DLD1 (cell line): ENCODE measurements around the gene SPATS2.
"Not testable (repeated sequence)": the region's sequence is repeated elsewhere in the genome, so short reads cannot be mapped to it uniquely, and the experiment has no call there.

Experiments
- in situ Hi-C: cut with HindIII; loops from 2 replicates; pipeline ENCODE4 v1.10.0; 2017; ENCODE audit warnings: low sequenced_read_pairs

Gene SPATS2

DNA sequence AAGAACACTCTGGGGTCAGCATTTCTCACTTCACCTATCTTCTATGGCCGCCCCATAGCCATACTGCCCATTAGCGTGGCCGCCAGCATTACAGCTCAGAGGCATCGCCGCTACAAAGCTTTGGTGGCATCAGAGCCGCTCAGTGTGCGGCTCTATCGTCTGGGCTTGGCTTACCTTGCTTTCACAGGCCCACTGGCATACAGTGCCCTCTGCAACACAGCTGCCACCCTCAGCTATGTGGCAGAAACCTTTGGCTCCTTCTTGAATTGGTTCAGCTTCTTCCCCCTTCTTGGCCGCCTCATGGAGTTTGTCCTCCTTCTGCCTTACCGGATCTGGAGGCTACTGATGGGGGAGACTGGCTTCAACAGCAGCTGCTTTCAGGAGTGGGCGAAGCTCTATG, 18.0 kb upstream of the SPATS2 start:
- in situ Hi-C loops = no loop called here

DNA sequence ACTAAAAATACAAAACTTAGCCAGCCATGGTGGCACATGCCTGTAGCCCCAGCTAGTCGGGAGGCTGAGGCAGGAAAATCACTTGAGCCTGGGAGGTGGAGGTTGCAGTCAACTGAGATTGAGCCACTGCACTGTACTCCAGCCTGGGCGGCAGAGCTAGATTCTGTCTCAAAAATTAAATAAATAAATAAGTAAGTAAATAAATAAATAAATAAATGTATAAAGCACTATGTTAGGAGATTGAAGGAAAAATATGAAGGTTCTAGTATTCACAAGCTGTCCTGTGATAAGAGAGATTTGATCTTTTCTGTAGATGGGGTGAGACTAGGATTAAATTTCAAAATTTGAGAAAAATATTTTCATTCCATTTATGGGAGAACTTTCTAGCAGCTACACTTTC, 14.9 kb upstream of the SPATS2 start:
- in situ Hi-C loops = no loop called here

DNA sequence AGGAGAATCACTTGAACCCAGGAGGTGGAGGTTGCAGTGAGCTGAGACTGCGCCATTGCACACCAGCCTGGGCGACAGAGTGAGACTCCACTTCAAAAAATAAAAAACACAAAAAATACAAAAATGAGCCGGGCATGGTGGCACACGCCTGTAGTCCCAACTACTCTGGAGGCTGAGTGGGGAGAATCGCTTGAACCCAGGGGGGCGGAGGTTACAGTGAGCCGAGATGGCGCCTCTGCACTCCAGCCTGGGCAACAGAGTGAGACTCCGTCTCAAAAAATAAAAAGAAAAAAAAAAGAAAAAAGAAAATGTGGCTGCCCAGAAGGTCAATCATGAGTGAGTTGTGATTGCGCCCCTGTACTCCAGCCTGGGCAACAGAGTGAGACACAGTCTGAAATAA, 11.3 kb upstream of the SPATS2 start:
- in situ Hi-C loops = no loop called here

DNA sequence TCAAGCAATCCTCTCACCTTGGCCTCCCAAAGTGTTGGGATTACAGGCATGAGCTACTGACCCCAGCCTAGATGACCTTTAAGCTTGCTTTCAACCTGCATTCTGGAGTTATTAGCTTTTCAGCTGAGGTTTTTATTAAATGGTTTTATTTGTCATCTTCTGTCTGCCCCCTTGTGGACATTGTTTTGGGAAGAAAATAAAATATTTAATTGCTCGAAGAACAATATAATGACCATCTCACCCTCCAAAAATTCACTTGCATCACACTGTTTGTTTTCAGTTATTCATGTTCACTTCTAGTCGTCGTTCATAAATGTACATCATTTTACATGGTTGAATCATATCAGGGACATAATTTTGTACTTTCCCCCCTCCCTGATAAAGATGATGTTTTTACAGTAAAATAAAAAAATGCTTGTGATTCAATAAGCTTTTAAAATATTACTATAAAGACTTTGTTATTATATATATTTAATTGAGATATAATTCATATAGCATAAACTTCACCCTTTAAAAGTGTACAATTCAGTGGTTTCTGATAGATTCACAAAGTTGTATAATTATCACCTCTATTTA, 10.1 kb upstream of the SPATS2 start:
- in situ Hi-C loops = no loop called here

DNA sequence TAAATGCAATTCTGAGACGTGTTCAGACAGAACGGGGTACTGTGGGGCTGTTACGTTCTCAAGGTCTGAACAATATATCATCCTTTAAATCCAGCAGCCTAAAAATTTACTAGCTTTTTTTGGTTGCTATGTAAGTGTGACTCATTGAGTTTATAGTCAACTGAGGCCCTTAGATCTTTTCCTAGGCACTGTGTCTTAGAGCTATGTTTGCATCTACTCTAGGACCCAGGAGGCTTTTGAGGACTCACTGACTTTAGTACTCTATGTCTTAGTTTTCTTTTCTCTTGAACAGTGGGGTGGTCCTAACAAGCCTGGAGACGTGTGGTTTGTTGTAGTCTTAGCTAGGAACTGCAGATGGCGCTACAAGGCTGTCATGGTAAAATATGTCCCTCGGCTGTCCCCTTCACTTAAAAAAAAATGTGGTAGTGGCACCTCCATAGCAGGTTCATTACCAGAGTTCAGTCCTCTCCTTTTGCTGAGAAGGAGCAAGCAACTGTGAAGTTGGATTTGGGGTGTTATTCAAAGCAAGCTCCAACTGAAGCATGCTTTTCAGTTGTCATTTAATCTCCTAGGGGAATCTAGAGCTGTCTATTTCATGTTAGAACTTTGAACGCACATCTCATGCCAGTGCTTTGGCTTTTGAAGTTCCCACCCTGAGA, 8.7 kb upstream of the SPATS2 start:
- in situ Hi-C loops = no loop called here

DNA sequence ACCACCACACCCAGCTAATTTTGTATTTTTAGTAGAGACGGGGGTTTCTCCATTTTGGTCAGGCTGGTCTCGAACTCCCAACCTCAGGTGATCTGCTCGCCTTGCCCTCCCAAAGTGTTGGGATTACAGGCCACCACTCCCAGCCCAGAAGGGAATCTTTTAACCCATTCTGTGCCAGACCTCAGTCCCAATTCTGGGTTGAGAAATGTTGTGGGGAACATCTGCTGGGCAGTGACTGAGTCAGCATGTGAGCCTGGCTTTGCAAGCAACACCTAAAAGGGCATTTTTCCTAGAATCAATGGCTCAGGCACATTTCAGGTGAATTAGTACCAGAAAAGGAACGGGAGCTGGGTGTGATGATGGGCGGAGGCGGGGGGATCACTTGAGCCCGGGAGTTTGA, 7.6 kb upstream of the SPATS2 start:
- in situ Hi-C loops = no loop called here

DNA sequence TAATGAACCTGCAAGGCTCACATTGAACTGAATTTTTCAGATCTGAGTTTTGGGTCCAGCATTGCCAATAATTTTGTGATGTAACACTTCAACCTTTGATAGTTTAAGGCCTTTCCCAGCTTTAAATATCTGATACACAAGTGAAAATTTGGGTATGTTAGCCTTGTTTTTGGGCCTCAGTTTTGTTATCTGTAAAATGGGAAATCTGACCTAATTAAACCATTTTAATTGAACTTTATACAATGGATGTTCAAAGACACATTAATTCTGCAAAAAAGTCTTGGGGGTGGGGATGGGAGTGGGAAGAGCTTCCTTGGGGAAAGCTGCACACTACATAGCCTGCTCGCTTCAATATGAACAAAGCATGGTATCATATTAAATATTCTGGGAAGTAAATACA, 5.2 kb upstream of the SPATS2 start:
- in situ Hi-C loops = no loop called here

DNA sequence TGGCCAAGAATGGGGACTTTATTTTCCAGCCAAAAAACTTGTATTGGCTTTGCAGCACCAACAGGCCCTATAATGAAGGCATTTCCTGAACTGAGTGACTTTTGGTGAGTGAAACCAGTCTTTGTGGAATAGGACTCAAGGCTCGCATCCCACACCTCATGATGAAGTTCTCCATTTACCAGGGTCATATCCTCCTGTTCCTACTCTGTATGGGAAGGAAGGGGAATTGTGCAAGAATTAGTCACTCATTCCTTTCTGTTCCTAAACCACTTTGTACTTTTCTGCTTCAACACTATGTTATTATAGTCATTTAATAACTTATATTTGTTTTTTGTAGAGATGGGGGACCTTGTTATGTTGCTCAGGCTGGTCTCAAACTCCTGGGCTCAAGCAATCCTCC, 2.3 kb upstream of the SPATS2 start:
- in situ Hi-C loops = loop anchor here (5.0 kb wide), 1 partner anchor 147 kb away; no protein-coding TSS in a partner anchor

DNA sequence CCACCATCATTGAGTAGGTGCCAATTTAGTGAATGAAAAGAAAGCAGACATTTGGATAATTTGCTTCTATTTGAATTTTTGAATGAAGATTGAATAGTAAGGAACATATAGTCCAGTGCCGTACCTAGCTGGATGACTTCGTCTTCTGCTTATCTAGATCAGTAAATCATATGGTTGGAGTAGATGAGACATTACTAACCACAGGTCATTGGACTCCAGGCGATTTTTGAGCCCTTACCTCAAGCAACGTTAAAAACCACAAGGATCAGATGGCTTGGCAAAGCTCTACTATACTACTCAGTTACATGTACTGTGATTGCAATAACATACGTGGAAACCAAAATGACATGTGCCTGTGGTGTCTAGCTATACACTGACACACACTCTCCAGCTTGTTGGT, 1.7 kb upstream of the SPATS2 start:
- in situ Hi-C loops = loop anchor here (5.0 kb wide), 1 partner anchor 147 kb away; no protein-coding TSS in a partner anchor

DNA sequence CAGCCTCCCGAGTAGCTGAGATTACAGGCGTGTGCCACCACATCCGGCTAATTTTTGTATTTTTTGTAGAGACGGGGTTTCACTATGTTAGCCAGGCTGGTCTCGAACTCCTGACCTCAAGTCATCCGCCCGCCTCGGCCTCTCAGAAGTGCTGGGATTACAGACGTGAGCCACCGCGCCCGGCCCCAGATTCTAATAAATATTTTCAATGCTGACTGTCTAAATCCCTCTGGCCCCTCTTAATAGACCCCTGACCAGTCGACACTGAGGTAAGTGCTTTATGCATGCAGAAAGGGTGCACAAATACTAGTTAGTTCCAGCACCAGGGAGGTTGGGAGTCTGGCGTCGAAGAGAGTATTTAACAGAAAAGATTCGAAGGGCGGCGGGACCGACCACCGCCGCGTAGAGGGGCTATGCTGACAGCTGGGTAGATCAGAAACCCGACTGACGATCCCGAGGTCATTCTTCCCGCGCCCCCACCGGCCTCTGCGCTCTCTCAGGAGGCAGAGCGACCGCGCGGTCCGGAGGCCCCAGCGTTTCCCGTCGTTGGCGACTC, 1.1 kb upstream of the SPATS2 start:
- in situ Hi-C loops = loop anchor here (5.0 kb wide), 1 partner anchor 146 kb away; no protein-coding TSS in a partner anchor

DNA sequence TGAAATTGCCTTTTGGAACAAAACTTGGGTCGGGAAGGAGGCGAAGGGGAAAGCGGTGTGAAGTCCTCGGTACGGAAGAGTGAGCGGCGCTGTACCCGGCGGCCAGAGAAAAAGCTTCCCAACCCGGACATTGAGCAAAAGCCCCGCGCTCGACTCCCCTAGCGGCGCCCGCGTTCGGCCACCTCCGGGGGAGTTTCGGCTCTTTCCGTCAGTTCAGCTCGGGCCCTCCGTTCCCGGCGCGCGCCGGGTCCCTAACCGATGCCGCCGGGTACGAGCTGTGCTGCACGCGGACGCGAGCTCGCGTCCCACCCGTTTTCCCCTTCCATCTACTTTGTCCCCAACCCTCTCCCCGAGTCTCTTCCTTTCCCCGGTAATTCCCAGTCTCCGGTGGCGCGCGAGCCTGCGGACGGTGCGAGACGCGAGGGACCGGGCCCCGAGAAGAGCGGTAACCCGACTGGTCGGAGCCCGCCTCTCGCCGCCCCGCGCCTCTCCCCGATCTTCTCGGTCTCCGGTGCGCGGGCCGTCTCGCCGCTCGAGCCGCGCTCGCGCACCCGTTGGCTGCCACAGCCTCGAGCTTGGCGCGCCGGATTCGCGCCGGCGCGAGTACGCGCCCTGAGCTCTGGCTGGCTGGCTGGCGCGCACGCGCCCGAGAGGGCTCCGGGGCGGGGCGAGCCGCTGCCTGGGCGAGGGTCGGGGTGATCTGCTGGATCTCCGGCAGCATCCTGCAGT, 446 bp upstream of the SPATS2 start:
- in situ Hi-C loops = loop anchor here (5.0 kb wide), 1 partner anchor 145 kb away; no protein-coding TSS in a partner anchor

DNA sequence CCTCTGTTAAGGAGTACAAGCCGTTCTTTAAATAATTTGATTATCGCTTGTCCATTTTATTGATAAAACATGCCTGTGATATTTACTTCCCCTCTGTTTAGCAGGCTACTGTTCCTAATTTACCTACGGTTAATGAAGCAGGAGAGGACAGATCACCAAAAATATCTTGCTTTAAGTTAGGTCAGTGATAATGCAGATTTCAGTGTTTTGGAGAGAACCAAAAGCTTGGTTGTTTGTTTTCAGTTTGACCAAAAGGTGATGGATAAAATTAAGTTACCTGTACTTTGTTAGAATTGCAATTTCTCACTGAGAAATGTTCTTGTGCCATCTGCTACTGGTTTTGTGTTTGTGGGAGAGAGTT, 958 bp downstream of the SPATS2 start:
- in situ Hi-C loops = loop anchor here (5.0 kb wide), 1 partner anchor 144 kb away; no protein-coding TSS in a partner anchor

DNA sequence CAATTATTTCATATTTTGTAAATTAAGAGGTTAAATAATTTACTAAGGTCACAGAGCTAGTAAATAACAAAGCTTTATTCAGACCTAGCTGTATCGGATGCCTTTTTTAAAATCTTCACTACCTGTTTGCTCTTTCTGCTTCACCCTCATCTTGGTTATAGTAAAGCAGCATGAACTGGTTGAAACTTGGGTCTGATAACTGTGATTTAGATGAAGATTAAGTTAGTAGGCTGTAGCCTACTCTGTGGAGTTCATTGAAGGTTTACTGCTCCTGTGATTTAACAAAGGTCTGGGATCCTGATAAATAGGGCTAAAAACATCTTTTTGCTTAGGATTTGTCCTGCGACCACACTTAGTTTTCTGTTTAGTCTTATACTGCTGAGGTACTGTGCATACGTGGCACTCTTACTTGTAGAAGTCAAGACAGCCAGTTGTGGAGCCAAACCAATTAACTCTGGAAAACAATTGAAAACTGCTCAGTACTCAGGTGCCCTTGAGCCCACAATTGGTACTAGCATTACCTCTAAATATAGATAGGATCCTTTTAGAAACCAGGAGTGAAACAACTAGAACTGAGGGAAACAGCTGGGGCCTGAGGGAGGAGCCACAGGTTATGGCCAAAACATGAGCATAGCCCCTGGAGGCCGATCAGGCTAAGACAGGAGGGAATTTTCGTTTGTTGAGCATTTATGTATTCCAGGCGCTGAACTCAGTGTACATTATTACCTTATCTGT, 2.3 kb downstream of the SPATS2 start:
- in situ Hi-C loops = loop anchor here (5.0 kb wide), 1 partner anchor 143 kb away; no protein-coding TSS in a partner anchor

DNA sequence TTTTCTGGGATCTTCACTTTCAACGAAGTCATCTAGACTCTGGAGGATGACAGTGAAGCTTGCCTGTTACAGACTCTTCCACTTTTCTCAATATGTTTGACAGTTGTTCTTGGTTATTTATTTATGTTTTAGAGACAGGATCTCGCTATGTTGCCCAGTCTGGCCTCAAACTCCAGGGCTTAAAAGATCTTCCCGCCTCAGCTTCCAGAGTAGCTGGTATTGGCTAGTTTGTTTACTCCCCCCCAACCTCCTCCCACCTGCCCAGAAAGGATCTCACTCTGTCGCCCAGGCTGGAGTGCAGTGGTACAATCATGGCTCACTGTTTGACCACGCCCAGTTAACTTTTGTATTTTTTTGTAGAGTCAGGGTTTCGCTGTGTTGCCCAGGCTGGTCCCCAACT, 3.3 kb downstream of the SPATS2 start:
- in situ Hi-C loops = no loop called here

DNA sequence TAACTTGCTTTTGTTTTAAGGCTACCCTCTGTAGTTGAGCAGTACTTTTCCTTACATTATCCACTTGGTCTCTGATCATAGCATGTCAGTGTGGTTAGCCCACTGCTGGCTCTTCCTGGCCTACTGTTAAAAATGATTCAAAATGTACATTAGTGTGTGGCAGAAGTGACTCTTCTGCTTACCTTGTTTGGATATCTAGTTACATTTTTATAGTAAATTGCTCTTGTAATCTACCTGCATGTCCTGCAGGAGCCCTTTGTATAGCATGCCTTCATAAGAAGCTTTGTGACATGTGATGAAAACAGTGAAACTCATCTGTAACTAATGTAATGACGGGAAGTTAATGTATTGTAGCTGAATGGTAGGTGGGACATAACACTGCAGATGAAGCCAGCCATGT, 8.1 kb downstream of the SPATS2 start:
- in situ Hi-C loops = no loop called here

DNA sequence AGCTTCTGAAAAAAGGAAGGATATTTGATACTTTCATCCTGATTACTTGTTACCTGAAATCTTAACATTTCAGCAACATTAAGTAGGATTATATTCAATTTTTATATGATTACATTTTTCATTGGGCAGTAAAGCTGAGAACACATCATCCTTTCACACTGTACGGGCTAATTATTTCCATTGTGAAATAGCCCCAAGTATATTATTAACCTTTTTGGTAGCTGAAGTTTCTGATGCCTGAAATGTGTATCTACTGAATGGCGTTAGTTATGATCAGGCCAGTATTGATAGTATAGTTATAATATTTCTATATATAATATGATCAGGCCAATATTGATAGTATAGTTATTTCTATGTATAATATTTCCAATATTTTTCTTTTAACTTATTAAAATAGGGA, 10.1 kb downstream of the SPATS2 start:
- in situ Hi-C loops = no loop called here

DNA sequence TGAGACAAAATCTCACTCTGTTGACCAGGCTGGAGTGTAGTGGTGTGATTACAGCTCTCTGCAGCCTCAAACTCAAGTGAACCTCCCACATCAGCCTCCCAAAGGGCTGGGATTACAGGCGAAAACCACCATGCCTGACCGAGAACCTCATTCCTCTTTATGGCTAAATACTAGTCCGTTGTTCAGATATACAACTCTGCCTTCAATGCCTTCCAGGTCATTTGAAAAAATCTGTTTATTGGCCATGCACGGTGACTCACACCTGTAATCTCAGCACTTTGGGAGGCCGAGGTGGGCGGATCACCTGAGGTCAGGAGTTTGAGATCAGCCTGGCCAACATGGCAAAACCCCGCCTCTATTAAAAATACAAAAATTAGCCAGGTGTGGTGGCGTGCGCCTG, 12.9 kb downstream of the SPATS2 start:
- in situ Hi-C loops = not testable (repeated sequence)

DNA sequence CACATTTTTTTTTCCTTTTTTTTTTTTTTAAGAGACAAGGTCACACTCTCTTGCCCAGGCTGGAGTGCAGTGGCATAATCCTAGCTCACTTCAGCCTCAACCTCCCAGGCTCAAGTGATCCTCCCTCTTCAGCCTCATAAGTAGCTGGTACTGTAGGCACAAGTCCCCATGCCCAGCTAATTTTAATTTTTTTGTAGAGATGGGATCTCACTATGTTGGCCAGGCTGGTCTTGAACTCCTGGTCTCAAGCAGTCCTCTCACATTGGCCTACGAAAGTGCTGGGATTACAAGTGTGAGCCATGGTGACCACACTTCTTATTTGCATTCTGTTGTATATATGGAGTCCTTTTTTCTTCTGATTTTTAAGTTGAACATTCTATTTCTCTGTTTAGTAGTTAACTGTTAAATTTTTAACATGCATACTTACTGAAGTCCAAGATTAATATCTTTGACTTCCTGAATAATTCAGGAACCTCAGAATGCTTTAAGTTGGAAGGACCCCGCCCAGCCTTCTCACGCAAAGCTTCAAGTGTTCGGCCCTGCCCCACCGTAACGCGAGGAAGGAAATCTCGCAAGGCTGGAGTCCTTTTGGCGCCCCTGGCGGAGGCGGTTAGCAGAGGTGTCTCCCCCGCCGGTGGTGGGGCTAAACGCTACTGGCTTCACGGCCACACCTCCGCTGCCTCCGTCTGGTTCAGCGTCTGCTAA, 21.6 kb downstream of the SPATS2 start:
- in situ Hi-C loops = no loop called here

DNA sequence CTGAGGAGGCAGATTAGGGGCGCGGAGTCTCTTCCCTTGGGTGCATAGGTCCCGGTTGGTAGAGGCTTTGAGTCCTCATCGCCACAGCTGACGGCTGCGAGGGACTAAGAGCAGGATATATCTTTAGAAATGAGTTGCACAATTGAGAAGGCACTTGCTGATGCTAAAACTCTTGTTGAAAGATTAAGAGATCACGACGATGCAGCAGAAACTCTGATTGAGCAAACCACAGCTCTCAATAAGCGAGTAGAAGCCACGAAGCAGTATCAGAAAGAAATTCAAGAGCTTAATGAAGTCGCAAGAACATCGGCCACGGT, 22.1 kb downstream of the SPATS2 start:
- in situ Hi-C loops = no loop called here

DNA sequence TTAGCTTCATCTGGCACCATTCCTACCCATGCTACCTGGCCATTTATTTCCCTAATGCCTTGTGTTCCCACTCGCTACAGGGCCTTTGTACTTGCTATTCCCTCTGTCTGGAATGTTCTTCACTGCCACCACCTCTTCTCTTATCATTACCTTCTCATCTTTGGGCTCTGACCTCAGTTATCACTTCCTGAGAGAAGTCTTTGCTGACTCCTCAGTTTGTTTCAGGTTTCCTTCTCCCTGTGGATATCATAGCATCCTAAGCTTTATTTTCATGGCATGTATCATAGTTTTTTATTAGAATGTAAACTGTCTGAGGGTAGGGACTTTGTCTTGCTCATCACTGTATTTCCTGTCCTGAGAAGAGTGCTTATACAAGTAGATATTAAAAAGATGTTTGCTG, 29.7 kb downstream of the SPATS2 start:
- in situ Hi-C loops = no loop called here

DNA sequence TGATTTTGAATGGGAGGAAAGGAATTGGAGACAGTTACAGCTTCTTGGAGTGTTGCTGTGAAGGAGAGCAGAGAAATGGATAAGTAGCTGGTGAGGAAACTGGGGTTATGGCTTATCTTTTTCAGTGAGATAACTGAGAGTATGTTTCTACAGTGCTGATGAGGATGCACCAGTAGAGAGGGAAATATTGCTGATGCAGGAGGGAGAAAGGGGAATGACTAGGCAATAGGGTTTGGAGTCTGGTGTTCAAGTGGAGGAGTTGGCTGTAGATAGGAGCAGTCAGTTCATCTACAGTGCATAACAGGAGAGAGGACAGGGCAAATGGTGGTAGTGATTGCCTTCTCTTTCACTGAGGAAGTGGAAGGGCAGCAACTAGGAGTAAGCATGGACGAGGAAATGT, 33.0 kb downstream of the SPATS2 start:
- in situ Hi-C loops = no loop called here
